Limb (tissue), 2 donors: ENCODE data around the gene CLEC18C.
"Not testable (repeated sequence)": the region's sequence is repeated elsewhere in the genome, so short reads cannot be mapped to it uniquely, and the experiment has no call there.

Experiments
- DNase-seq, 2 donors: peaks; one replicate each; pipeline ENCODE4 v3.0.0-alpha.2; 2016; ENCODE audit errors: extremely low spot score in 2 of 2

CLEC18C gene

GRCh38 chr16:70206382-70206781 lies 32.8 kb downstream of the CLEC18C start:
- not testable (repeated sequence) for DNase-seq

GRCh38 chr16:70218586-70218985 lies 45.0 kb downstream of the CLEC18C start:
- DNase-seq: not testable (repeated sequence)

GRCh38 chr16:70222574-70222973 lies 49.0 kb downstream of the CLEC18C start:
- not testable (repeated sequence) for DNase-seq

- DNase-seq: not testable (repeated sequence)
Observed at GRCh38 chr16:70223216-70223615, 49.6 kb downstream of the CLEC18C start.

- DNase-seq: not testable (repeated sequence)
Observed at GRCh38 chr16:70223971-70224513, 50.5 kb downstream of the CLEC18C start.

DNA sequence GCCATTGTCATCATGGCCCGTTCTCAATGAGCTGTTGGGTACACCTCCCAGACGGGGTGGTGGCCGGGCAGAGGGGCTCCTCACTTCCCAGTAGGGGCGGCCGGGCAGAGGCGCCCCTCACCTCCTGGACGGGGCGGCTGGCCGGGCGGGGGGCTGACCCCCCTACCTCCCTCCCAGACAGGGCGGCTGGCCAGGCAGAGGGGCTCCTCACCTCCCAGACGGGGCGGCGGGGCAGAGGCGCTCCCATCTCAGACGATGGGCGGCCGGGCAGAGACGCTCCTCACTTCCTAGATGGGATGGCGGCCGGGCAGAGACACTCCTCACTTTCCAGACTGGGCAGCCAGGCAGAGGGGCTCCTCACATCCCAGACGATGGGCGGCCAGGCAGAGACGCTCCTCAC lies 51.1 kb downstream of the CLEC18C start:
- DNase-seq: not testable (repeated sequence)

- DNase-seq: not testable (repeated sequence)
Observed at GRCh38 chr16:70225430-70225829, 51.8 kb downstream of the CLEC18C start.

- not testable (repeated sequence) for DNase-seq
Observed at GRCh38 chr16:70226024-70226423, 52.4 kb downstream of the CLEC18C start.

GRCh38 chr16:70231831-70232230 lies 58.2 kb downstream of the CLEC18C start:
- DNase-seq: not testable (repeated sequence)
